Posterior vena cava (tissue), 2 donors: ENCODE results near the gene KIF25. TPM values are rescaled to one million over a fixed set of nuclear protein-coding genes. Genes with fewer than 3 reads are reported as not detected.

Experiments used
- DNase-seq: peaks from one replicate; pipeline ENCODE4 v3.0.0-alpha.2; 2020; ENCODE audit warnings: low spot score
- intact Hi-C, 2 donors: fragments of 100-400 bp; cut with DNase I; formaldehyde crosslinking; loops; one replicate each; pipeline versions ENCODE4 v1.14.1 to v1.14.2; 2022 to 2023
- total RNA-seq, 2 donors: library from RNA; stranded (reverse); fragmentation: NEBNext Ultra II Directional; extraction: Animal tissue kit (Norgen Biotek cat#: 25700); gene quantifications; one replicate each; pipeline ENCODE4 v1.2.1, GENCODE V29; 2021
- donor health status: DM: yes; HTN: yes; CAD: no.
- donor health status: DM: yes; HTN: yes; CAD: no.

The KIF25 gene
- total RNA-seq, 2 donors from 2014 or later: not detected

DNA sequence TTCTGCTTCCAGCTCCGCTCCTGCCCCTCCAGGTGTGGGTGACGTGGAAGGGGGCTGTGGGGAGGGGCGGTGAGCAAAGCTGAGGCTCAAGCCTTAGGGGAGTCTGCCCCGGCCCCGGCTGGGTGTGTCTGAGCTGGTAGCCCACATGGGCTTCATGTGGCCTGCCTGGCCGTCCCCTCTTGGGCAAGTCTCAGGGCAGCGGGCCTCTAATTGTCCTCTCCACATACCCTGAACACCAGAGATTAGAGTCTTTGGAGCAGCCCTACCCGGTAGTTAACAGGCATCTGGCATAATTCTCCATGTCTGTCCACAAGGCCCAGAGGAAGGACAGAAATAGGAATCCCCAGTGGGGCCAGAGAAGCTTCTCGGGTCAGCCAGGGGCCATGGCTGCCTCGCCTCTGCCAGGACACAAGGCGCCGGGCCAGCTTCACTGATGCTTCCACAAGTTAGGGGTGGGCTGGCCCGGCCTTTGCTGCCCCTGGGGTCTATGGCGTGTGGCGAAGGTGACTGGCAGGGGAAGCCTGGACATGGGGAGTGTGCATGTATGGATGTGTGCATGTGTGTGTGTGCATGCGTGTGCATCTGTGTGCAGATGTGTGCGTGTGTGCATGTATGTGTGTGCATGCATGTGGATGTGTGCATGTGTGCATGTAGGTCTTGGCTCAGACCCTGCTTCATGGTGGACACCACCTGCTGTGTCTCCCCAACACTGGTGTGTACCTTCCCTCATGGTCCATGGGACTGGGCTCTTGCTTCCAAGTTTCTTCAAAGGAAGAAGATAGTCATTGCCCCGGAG is 57.5 kb downstream of the KIF25 start:
- intact Hi-C loops: no loop called here
- no peak for DNase-seq

DNA sequence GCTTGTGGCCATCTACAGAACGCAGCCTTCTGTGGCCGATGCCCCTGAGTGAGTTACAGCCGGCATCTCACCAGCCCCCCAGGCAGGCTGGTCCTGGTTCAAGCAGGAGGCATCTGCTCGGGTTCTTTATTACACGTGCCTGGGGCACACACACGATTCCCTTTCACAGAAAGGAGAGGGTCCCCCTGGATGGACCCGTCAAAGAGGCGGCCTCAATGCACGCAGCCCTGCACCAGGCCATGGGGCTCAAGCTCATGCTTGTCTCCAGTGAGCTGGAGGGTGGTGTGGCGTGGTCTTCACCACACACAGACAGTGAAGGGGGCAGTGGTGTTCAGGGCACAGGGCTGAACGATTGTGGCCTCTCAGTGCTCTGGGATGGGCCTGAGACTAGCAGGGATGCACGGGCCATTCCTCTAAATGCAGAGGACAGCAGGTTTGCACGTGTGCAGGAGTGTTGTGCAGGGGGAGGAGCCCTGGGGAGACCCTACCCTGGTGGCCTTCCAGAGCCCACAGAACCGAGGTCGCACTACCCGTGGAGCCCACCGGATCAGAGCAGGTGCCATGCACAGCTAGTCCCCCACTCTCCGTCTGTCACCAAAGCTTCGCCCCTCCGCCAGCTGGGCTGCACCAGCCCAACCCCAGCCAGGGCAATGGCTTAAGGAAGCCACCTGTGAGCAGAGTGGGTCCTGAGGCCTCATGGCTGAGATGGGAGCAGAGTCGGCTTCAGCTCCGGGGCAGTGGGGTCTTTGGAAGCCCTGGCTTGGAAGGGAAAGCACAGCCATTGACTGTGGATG is 58.4 kb downstream of the KIF25 start:
- no peak for DNase-seq

DNA sequence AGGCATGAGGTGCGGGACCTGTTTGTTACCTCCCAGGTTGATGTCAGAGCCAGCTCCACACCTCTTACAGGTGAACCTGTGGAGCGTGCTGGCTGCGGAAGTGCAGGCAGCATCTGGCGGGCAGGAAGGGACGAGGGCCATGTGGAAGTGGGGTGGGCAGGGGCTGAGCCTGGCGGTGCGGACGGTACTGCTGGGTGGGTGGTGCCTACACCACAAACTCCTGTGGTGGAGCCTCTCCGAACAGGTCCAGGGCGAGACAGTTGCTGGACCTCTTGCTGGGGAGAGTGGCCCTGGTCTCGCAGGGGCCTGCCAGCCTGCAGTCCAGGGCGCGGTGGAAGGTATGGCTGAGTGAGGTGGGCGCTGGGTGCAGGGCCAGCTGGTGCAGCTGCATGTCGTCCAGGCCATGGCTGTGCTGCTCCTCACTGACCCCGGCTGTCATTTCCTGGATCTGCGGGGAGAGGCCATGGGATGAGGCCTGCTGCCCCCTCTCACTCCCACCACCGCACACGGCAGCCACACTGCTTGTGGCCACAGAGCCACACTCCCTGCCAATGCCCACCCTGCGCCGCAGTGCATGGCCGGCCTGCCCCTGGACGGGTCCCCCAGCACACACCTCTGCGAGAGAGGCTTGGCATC is 59.5 kb downstream of the KIF25 start:
- no peak for DNase-seq
- intact Hi-C loops: no loop called here

More for the DNA sequence above, 58.4 kb downstream of the KIF25 start:
- intact Hi-C loops: no loop called here

DNA sequence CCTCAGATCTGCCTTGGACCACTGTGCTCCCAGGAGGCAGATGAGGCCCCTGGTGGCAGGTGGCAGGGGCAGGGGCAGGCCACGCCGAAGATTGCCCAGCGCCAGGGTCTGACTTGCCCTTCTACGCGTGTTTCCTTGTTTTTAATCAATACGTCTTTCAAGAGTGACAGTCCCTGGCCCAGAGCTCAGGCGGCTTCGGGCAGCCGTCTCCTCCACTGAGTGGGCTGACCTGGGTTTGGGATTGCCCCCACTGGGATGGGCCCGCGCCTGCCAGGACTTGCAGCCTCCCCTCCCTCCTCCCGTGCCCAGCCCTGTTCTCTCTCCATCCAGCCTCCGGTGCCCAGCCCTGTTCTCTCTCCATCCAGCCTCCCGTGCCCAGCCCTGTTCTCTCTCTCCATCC is 60.4 kb downstream of the KIF25 start:
- intact Hi-C loops: no loop called here
- no peak for DNase-seq

DNA sequence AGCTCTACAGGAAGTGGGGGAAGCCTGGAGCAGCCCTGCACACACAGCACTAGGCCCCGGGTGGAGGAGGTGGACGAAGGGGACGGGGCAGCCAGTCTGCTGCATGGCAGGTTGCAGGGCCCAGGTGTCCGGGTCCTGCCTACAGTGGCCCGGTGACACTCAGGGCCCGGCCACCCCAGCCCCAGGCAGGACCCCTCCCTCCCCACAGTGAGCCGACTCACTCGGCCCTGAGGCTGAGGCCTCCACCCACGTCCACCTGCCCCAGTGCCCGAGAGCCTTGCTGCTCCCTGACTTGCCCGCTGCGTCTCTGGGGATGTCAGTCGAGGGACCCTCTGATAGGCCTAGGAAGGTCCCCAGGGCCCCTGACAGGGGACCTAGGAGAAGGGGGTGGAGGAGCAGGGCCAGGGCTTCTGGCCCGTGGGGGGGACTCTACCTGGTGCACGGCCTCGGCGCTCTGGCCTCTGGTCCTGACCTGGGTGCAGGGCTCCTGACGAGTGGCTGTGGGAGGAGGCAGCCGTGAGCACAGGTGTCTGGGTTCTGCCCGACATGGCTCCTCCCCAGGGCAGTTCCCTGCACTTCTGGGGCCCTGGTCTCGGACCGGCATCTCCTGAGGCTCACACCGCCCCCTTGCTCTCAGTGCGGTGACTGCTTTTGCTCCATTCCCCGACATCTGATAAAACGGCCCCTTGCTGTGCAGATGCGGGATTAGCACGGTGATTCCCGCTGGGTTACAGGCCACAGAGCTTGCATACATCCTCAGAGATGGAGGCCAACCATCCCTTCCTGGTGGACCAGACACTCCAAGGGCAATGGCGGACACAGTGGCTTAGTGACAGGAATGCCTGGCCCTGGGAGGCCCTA is 61.5 kb downstream of the KIF25 start:
- no peak for DNase-seq
- intact Hi-C loops: no loop called here

DNA sequence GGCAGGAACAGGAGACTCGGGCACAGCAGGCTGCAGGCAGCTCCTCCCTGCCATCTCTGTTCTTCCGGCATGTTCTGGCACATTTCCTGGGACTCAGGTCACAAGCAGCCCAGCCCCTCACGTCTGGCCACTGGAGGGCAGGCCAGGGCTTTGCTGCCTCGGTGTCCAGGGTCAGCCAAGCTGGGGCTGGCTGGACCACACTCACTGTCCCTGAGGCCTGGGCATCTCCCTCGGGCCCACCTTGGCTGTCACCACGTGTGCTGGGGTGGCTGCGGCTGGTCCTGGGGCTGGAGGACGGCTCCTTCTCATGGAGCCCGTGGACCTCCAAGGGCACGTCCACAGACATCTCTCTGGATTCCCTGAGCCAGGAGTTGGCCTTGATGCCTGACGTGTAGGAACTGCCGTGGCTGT is 63.1 kb downstream of the KIF25 start:
- intact Hi-C loops: no loop called here
- no peak for DNase-seq

DNA sequence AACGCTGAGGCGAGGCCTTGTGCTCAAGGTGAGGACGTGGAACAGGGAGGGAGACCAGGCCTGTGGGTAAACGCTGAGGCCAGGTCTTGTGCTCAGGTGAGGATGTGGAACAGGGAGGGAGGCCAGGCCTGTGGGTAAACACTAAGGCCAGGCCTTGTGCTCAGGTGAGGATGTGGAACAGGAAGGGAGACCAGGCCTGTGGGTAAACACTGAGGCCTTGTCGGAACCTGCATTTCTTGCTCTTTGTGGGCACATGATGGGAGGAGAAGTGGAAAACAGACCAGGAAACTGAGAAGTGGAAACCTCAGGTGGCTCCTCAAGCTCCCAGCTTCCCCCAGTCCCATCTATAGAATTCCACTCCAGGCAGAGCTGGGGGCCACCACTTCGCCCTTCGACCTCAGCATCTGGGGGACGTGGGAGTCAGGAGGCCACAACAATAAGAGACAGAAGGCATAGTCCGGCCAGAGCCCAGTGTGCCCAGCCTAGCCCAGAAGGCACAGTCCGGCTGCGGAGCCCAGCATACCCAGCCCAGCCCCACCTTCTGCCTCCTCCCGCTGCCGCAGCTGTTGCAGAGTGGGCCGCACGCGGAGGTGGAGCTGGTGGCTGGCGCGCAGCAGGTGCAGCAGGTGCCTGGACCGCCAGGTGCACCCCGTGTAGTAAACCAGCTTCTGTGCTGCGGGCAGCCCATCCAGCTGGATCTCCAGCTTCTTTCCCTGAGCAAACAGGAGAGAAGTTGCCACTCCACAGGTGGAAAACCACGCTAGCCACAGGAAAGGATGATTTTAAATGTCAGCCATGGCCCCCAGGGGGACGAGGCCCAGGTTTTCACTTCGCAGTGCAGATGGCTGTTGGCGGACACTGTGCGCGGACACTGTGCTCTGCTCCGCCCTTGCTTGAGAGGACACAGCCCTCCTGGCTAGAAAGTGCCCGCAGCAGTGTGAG is 64.1 kb downstream of the KIF25 start:
- intact Hi-C loops: no loop called here
- DNase-seq: no peak

DNA sequence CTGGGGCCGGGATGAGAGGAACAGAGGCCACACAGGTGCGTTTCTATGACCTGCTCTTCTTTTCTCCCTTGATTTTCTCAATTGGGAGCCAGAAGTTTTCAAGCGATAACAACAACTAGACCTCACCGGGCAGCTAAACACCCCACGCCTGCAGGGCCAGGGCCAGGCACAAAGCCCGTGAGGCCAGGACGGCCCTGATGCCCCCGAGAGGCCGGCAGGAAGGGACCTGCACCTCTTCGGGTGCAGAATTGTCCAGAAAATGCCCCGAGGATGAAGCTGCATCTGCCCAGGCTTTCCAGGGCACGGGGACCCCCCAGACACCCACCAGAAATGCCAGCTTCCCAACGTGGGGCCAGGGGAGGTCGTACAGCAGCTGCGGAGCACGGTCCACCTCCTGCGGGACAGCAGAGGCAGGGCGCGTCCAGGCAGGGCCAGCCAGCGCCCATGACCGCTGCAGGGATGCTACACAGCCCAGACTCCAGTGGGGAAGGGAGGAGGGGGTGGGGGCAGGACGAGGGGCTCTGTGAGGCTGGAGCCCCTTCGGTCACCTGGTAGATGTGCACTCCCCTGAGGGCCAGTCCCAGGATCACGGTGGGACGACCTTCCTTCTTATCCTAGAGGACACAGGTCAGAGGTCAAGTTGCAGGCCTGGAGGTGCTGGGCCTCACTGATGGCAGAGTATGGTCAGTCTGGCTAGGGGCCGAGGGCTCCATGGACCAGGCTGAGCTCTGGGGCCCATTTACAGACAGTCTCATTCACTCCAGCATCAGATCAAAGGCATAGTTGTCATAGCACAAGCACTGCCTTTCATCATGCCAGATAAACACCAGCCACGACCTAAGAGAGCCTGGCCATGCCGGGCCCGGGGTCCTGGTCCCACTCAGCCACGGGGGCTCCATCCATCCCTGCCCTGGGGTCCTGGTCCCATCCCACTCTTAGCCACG is 65.1 kb downstream of the KIF25 start:
- no peak for DNase-seq
- intact Hi-C loops: no loop called here

DNA sequence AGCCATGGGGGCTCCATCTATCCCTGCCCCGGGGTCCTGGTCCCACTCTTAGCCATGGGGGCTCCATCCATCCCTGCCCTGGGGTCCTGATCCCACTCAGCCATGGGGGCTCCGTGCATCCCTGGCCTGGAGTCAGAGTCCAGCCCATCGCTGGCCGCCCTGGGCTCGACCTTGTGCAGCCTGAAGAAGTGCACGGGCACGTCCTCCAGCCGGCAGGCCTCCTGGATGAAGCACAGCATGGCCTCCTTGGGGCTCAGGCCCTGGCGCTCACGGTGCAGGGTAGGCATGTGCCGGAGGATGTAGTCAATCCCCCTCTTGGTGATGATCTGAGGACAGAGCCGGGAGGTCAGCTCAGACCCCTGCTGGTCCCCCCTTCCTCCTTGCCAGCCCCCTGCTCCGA is 66.0 kb downstream of the KIF25 start:
- intact Hi-C loops: no loop called here

DNA sequence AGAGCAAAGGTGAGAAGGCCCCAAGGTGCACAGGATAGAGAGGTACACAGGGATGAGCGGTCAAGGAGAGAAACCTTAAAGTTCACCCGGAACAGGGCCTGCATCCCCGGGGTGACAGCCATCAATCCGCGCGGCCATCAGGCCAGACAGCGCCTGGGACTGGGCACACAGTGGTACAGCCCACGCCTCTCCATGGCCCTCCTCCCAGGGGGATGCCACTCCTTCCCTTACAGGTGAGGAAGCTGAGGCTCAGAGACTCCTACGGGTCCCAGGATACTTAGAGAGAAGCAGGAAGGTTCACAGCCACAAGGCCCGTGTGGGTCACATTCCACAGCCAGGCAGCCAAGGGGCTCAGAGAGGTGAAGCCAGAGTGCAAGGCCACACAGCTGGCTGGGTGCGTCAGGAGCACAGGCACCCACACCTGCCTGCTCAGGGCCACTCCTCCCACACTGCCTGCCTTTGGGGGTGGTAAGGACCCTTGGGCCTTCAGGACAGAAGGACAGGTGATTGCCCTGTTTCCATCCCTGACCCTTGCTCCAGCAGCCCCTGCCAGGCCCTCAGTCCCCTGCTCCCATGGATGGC is 66.8 kb downstream of the KIF25 start:
- no peak for DNase-seq
- intact Hi-C loops: no loop called here

More for the DNA sequence above, 66.0 kb downstream of the KIF25 start:
- DNase-seq: no peak

DNA sequence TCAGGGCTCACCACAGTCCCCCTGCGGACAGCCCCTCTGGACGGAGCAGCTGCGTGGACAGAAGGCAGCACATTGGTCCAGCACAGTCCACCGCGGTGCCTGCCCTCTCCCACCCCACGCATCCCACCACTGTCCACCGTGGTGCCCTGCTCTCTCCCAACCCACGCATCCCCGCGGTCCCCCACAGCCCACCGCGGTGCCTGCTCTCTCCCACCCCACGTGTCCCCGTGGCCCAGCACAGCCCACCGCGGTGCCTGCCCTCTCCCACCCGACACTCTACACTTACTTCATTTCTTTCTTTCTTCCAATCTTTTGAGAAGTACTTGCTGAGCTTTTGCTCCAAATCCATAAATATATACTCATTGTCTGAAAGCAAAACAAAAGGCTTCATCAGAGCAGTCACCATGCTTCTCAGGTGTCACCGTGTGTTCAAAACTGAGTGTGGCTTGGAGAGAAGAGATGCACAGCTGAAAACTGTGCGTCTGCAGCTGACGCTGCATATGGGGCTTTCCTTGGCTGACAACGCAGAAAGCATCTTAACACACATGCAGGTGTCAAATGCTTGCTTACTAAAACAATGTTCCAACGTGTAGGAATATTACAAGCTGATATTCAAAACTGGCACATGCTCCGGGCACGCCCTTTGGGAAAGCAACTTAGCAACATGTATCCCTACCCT is 69.7 kb downstream of the KIF25 start:
- intact Hi-C loops: no loop called here

DNA sequence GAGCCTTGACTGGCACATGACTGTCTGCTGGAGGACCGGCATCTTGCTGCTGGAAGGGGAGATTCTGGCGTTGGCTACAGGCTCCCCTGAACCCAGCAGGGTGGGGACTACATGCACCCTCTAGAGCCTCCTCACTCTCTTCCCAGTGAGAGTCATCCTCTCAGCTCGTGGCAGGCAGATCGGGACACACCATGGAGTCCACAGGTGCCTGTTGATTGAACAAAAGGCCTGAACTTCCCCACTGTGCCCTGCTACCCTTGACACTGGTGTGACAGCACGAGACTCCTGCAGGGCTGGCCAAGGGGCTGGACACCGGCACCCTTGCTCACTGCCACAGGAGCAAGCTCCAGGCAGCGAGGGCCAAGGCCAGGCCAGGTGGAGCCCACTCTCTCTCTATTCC is 73.3 kb downstream of the KIF25 start:
- DNase-seq: no peak
- intact Hi-C loops: no loop called here

More for the DNA sequence above, 69.7 kb downstream of the KIF25 start:
- no peak for DNase-seq

DNA sequence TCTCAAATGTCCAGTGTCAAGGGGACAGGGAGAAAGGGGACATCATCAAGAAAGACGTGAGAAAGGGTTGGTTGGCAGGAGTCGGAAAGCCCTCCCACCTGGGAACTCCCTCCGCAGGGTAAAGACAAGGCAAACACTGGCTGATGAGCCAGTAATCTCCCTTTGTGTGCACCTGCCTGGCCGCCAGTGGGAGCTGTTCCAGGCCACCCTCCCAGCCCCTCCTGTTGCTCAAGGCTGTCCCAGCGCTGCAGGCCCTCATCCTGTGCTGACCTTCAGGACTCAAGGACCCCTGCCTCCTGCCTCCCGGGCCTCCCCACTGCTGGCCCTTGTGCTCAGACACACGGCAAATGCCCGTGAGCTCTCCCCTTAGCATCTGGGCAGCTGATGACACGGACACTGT is 74.1 kb downstream of the KIF25 start:
- intact Hi-C loops: no loop called here
- no peak for DNase-seq

DNA sequence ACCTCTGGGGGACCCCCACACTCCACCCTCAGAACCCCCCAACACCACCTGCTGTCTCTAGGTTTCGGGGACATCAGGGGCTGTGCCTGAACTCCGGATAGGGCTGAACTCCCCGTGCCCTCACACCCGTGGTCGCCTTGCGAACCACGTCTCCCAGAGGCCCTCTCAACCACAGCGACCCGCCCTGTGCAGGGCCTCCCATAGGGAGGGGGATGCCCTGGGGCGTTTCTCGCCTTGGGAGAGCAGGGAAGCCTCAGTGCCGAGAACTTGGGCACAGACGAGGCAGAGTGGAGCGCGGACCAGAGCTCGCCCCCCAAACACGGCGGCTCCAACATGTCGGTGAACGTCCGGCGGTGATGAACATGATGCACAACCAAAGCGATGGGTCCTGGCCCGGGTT is 74.8 kb downstream of the KIF25 start:
- no peak for DNase-seq
- intact Hi-C loops: no loop called here

DNA sequence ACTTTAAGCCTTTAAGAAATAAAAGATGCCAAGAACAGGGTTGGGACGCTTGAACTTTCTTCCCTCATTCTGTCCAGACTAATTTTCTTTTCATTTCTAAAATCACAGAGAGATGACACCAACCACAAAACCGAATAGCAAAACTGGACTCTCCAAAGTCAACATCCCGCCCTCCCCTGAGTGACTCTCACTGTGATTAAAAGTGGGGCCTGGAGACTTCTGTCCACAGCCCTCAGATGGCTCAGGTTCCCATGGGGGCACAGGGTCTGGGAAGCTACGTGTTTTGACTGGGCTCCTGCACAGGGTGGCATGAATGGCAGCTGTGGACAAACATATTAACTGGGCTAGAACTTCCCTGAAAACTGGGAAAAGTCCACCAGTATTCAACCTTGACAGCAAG is 75.3 kb downstream of the KIF25 start:
- intact Hi-C loops: no loop called here
- DNase-seq: no peak

DNA sequence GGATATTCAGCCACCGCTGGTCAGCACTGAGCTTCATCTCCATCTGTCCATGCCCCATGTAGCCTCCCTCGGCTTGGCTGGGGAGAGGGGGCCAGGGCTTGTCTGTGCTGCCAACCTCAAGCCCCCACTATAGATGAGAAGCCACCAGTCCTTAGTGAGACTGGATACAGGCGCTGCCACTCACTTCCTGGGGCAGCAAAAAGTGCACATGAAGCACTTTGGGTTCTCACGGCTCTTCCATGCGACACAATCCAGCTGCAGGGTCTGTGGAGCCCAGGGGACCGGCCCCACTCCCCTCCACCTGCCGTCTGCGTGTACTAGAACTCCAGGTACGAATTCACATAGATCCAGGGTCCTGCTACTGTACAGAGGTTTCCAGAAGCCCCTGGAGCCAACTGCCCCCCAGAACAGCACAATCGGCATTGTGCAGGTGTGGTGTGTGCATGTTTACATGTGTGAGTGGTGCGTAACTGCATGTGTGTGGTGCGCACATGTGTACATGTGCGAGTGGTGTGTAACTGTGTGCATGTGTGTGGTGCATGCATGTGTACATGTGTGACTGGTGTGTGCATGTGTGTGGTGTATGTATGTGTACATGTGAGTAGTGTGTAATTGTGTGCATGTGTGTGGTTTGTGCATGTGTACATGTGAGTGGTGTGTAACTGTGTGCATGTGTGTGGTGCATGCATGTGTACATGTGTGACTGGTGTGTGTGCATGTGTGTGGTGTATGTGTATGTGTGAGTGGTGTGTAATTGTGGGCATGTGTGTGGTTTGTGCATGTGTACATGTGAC is 76.7 kb downstream of the KIF25 start:
- no peak for DNase-seq
- intact Hi-C loops: no loop called here
